ENCODE measurements around the gene HCRTR1.

Gene HCRTR1

DNA sequence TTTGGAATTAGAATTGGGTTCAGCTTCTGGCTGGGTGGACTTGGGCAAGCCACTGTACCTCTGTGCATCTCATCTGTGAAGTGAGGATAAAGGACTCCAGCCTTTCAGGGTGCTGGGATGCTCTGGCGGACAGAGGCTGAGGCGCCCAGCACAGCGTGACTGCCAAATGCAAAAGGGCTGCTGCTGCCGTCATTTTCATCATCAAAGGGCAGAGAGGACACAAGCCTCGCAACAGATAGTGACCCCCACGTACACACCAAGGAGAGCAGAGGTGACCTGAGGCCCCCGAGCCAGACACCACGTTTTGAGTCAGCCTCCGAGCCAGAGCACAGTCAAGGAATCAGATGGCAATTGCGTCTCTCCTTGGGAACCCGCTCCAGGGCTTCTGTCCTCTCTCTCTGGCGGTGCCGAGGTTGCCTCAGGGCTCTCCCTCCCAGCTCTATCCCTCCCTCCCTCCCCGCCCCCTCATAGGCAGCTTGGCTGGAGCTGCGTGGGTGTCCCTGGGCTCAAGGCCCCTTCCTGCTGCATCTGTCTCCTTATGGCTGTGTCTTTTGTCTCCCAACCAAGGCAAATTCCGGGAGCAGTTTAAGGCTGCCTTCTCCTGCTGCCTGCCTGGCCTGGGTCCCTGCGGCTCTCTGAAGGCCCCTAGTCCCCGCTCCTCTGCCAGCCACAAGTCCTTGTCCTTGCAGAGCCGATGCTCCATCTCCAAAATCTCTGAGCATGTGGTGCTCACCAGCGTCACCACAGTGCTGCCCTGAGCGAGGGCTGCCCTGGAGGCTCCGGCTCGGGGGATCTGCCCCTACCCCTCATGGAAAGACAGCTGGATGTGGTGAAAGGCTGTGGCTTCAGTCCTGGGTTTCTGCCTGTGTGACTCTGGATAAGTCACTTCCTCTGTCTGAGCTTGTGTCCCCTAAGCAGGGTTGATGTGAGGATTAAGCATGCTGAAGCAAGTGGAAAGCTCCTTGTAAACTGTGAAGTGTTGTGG lies 9.0 kb downstream of the HCRTR1 start:
- peak; percentile 57 for DNase-seq (ENCODE audit: low spot score)

DNA sequence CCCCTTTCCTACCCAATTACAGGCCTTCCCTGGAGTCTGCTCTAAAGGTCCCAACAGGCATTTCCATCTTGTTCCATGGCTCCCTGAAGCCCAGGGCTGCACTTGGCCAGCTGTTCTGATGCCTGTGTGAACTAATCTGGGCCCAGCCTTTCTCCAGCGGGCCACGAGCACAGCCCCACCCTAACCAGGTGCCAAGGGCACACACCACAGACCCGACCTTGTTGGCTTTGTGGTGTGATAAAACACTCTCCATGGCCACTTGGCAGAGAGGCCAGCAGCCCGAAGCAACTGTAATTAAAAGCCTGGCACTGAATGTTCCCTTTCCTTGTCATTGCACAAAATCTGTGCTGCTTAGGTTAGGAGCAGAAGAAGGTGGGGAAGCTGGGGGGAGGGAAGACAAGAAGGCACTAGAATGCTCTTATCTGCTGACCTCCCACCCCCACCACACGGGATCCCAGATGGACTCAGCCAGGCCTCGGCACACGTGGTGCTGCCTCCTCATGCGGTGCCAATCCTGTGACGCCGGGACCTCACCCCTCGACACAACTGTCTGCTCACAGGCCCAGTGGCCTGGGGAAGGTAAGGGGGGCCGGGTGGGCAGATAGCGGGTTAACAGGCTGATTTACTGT lies 9.9 kb downstream of the HCRTR1 start:
- no peak for DNase-seq (ENCODE audit: low spot score)

- peak; percentile 37 for DNase-seq (ENCODE audit: low spot score)
Measured at GRCh38 chr1:31627930-31628559, 10.6 kb downstream of the HCRTR1 start.

GRCh38 chr1:31628931-31629556 lies 11.6 kb downstream of the HCRTR1 start:
- DNase-seq (ENCODE audit: low spot score) = no peak

DNA sequence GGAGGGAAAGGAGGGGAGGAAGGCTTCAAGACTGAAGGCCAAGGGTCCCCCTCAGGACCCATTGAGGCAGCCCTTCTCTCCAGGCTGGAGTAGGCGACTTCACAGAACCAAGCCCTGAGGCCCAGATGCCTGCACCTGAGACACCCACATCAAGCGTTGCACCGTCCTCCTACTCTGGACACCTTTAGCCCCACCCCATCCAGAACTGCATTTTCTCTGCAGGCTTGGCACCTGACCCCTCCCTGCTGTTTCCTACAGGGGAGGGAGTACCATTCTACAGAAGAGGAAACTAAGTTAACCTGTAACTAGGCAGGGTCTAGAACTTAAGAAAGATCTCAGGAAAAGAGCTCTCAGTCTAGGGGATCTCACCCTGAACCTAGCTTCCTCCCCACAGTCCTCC lies 15.2 kb downstream of the HCRTR1 start:
- DNase-seq (ENCODE audit: low spot score) = no peak

GRCh38 chr1:31633117-31633516 lies 15.6 kb downstream of the HCRTR1 start:
- no peak for DNase-seq (ENCODE audit: low spot score)

GRCh38 chr1:31637915-31638673 lies 20.6 kb downstream of the HCRTR1 start:
- DNase-seq (ENCODE audit: low spot score) = no peak

DNA sequence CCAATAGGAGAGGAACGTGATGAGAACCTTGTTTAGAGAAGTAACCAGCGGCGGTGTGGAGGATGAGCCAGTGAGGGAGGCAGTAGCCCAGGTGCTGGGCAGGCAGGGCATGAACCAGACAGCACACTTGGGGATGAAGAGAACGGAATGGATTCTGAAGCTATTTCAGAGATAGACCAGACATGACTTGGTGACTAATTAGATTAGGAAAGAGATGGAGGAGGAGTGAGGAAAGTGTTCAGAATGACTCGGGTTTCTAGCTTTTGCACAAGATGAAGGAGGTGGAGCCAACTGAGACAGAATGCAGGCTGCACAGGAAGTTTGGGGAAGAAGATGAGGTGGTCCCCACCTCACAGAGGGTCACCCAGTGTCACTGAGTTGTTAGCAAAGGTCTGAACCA lies 22.1 kb downstream of the HCRTR1 start:
- peak; percentile 78 for DNase-seq (ENCODE audit: low spot score)

DNA sequence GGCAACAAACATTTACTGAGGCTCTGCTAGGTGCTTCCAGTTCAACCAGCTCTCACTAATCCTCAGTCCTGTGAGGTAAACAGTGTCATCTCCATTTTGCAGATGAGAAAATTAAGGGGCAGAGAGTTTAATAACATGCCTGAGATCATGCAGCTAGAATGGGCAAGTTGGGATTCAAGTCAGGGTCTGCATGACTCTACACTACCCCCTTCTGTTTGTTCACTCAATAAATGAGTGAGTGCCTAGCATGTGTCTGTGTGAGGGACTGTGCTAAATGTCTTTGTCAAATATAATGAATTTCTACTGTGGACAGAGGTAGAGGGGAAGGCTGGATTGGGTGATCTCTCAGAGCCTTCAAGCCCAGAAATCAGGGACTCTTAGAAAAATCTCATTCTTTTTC lies 22.7 kb downstream of the HCRTR1 start:
- DNase-seq (ENCODE audit: low spot score) = no peak

DNA sequence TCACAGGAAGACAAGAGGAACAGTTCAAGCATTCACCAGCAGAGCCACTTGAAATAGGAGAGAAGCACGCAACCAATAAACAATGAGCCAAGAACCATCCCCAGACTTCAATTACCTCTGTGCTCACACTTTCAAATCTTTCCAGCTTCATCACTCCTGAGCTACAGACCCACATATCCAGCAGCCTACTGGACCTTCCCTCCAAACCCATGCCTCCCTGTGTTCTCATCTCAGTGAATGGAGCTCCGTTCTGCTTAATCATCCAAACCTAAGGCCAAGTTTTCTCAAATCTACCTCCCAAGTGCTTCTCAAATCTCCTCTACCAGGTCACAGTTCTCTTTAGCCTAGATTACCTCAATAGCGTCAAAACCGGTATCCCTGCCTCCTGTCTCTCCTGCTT lies 23.5 kb downstream of the HCRTR1 start:
- DNase-seq (ENCODE audit: low spot score) = no peak

- DNase-seq (ENCODE audit: low spot score) = no peak
Measured at GRCh38 chr1:31642366-31642765, 24.9 kb downstream of the HCRTR1 start.

GRCh38 chr1:31642897-31643296 lies 25.4 kb downstream of the HCRTR1 start:
- no peak for DNase-seq (ENCODE audit: low spot score)

DNA sequence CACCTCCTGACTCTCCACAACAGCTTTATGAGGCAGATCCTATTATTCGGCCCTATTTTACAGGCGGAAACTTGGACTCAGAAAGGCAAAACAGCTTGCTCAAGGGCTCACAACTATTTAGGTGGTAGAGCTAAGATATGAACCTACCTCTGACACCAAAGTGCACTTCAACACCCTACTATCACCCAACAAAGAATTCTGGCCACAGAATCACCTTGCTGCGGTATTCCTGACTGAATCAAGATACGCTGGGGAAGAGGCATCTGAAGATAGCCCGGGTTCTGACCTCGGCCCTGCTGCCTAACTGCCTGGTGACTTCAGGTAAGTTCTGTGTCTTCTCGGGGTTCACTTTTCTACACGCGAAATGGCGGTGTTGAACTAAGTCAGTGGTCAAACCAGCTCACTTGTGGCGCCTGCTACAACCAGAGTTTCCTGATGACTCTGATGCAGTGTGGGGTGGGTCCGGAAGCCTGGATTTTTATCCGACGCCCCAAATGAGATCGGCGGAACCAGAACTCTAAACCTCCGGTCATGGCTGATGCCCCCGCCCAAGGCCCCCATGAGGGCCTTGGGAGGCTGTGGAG lies 26.6 kb downstream of the HCRTR1 start:
- no peak for DNase-seq (ENCODE audit: low spot score)

DNA sequence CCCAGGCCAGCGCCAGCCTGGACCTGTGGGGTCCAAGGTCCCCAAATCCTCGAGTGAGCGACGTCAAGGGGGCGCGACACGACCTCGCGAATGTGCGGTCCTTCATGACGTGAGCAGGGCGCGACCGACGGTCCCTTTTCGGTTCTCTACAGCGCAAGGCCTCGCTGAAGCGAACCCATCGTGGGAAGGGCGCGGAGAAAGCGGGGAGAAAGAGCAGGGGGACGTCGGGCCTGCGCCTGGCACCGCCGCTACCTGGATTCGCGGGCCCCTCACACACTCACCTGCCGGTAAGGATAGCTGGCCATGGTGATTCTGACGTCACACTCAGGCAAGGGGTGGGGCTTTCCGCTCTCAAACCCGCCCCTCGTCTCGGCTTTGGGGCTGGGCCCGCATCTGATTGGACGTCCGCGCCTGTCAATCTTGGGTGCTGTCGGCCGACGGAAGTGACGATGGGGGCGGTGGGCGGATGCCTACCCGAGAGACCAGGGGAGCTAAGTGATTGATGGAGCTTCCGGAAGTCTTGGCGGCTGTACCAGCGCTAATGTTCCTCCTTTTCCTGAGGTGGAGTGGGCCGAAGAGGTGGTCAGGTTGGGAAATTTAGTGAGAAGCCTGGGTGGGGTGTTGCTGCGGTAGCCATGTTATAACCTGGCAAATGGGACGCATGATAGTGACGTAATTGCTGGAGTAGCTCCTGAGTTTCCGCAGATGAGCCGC lies 27.2 kb downstream of the HCRTR1 start, which contains the start of gene PEF1:
Gene PEF1, minus strand, starts transcription at position 317 of the 714 bp plus-strand sequence. Its CDS starts 12 bp downstream, at position 305.
- peak; percentile 99 for DNase-seq (ENCODE audit: low spot score)

DNA sequence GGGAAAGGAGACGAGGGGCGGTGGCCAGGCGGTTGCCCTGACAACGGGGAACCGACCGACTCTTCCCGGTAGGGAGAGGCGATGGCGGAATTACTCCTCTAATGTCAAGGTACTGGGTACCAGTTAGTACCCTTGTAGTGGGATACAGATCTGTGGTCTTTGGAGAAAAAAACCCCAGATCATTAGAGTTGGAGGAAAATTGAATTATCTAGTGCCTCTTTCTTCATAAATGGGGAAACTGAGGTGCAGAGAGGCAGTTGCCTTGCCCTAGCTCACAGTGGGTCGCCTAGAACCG lies 27.7 kb downstream of the HCRTR1 start:
- no peak for DNase-seq (ENCODE audit: low spot score)

DNA sequence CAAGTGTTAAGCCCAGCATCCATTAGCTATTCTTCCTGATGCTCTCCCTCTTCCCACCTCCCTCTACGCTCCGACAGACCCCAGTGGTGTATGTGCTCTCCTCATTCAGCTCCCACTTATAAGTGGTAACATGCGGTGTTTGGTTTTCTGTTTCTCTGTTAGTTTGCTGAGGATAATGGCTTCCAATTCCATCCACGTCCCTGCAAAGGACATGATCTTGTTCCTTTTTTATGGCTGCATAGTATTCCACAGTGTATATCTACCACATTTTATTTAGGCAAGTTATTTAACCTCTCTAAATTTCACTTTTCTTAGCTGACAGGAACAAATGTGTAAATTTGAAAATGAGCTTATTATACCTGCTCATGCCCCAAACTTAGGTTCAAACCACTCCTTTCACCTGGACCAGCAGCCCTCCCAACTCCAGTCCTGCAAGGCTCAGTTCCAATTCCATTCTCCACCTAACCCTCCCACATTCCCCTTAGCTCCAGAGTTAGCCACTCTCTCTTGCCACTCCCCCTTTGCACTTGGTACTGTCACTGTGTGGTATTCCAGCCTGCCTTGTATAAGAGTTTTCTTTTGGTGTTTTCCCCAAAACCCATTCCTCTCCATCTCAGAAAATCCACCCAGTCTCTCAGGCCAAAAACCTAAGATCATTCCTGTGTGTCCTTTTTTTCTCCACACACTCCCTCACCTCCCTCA lies 28.9 kb downstream of the HCRTR1 start:
- no peak for DNase-seq (ENCODE audit: low spot score)

GRCh38 chr1:31647106-31647505 lies 29.6 kb downstream of the HCRTR1 start:
- peak; percentile 80 for DNase-seq (ENCODE audit: low spot score)

DNA sequence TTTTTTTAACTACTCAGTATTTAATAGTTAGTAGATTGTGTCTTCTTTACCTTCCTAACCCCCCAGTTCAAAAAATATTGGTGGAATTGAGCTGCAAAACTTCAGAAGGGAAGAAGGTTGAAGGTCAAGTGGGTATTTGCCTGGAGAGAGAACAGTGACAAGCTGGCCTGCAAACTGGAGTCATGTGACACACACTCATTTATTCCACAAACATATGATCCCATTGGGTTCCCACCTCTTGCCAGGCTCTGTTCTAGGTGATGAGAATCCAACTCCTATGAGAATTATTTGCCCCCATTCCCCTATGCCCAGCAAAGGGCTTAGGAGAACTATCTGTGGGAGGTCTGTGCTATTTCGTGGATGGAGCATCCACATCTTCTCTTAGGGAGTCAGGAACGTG lies 30.7 kb downstream of the HCRTR1 start:
- DNase-seq (ENCODE audit: low spot score) = no peak

DNA sequence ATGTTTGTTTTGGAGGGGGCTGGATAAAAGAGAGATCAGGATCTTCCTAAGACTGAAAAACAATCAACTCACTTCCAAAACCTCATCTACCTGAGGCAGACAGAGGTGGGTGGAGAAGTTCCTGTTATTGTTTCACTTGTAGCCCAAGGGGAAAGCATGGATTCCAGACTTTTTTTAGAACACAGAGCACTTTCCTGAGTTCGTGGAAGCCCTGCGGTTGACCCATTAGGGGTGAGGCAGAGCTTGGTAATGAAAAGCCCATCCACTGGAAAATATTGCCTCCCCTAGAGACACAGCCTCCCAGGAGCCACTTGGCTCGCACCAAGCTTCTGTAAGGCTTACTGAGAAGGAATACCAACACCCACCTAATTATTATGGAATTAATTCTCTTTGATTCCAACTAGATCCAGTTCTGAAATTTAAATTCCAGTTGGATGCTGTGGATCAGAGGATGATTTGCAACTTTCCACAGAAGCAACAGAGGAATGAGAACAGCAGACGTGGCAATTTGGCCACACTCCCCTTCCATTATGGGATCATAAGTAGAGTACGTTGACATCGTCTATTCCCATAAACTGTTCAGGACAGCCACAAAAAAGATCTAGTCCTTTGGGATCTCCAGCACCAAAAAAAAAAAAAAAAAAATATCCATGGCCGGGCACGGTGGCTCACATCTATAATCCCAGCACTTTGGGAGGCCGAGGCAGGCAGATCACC lies 31.3 kb downstream of the HCRTR1 start:
- no peak for DNase-seq (ENCODE audit: low spot score)
